GM23338 (cell line): ENCODE results near the gene DDX49. TPM values are rescaled to one million over a fixed set of nuclear protein-coding genes. Genes with fewer than 3 reads are reported as not detected.

Experiments
- ATAC-seq: fragments of 200-7000 bp; cut with Tn5 transposase; 3 replicates; pipeline ENCODE4 v1.9.1; 2020
- DNase-seq: peaks from one replicate; pipeline ENCODE4 v3.0.0-alpha.2; 2015; ENCODE audit warnings: low spot score
- H2AFZ ChIP-seq: fragments of 200-600 bp; sonication (generic); 2 replicates; pipeline ENCODE4 v1.8.0; 2016; ENCODE audit warnings: antibody characterized with exemption, mild to moderate bottlenecking, moderate library complexity
- H3F3A ChIP-seq: fragments of 200-600 bp; sonication (generic); replicated peaks from 2 replicates; pipeline ENCODE4 v1.8.0; 2017; ENCODE audit warnings: antibody characterized with exemption, mixed run types, low read depth
- H3K27ac ChIP-seq: fragments of 200-600 bp; sonication (generic); 2 replicates; pipeline ENCODE4 v1.6.1; 2016; ENCODE audit warnings: low read depth
- H3K27me3 ChIP-seq: fragments of 200-600 bp; sonication (generic); 2 replicates; pipeline ENCODE4 v1.8.0; 2016; ENCODE audit warnings: mild to moderate bottlenecking, mixed run types, moderate library complexity; ENCODE audit not compliant: insufficient read depth
- H3K36me3 ChIP-seq: fragments of 200-600 bp; sonication (generic); 2 replicates; pipeline ENCODE4 v1.8.0; 2016; ENCODE audit warnings: mild to moderate bottlenecking; ENCODE audit not compliant: insufficient read depth
- H3K4me1 ChIP-seq: fragments of 200-600 bp; sonication (generic); 2 replicates; pipeline ENCODE4 v1.8.0; 2016; ENCODE audit warnings: mild to moderate bottlenecking, moderate library complexity; ENCODE audit not compliant: insufficient read depth
- H3K4me2 ChIP-seq: fragments of 200-600 bp; sonication (generic); 2 replicates; pipeline ENCODE4 v1.7.1; 2017; ENCODE audit warnings: mixed run types
- H3K4me3 ChIP-seq: fragments of 200-600 bp; sonication (generic); 2 replicates; pipeline ENCODE4 v1.6.1; 2016; ENCODE audit warnings: mixed run types
- H3K79me2 ChIP-seq: fragments of 200-600 bp; sonication (generic); replicated peaks from 2 replicates; pipeline ENCODE4 v1.8.0; 2017; ENCODE audit warnings: mild to moderate bottlenecking; ENCODE audit not compliant: insufficient read depth
- H3K9me2 ChIP-seq: fragments of 200-600 bp; sonication (generic); 2 replicates; pipeline ENCODE4 v1.8.0; 2017; ENCODE audit not compliant: insufficient read depth
- H4K20me1 ChIP-seq: fragments of 200-600 bp; sonication (generic); replicated peaks from 2 replicates; pipeline ENCODE4 v1.8.0; 2017; ENCODE audit warnings: mild to moderate bottlenecking; ENCODE audit not compliant: insufficient read depth
- H3K27ac Mint-ChIP-seq: 2 replicates; pipeline ENCODE4 v1.8.0; 2020; ENCODE audit warnings: inconsistent platforms, mild to moderate bottlenecking, moderate library complexity, mixed read lengths
- H3K27me3 Mint-ChIP-seq: 3 replicates; pipeline ENCODE4 v1.8.0; 2022; ENCODE audit warnings: low read depth, mild to moderate bottlenecking, moderate library complexity, mixed read lengths, inconsistent platforms; ENCODE audit not compliant: insufficient read depth, poor library complexity
- H3K36me3 Mint-ChIP-seq: 3 replicates; pipeline ENCODE4 v1.8.0; 2021; ENCODE audit warnings: low read depth, mild to moderate bottlenecking, inconsistent platforms, moderate library complexity, mixed read lengths
- H3K4me1 Mint-ChIP-seq: 3 replicates; pipeline ENCODE4 v1.8.0; 2020; ENCODE audit warnings: mild to moderate bottlenecking, inconsistent platforms, mixed read lengths
- H3K4me3 Mint-ChIP-seq: 3 replicates; pipeline ENCODE4 v1.8.0; 2021; ENCODE audit warnings: moderate library complexity, mild to moderate bottlenecking, inconsistent platforms, mixed read lengths
- H3K9me3 Mint-ChIP-seq: 3 replicates; pipeline ENCODE4 v1.8.0; 2020; ENCODE audit warnings: moderate library complexity, mild to moderate bottlenecking, inconsistent platforms, mixed read lengths
- CREB1 ChIP-seq: fragments of 250-450 bp; sonication (Bioruptor Pico); IDR thresholded peaks from 2 replicates; pipeline ENCODE4 v1.5.0; 2020; ENCODE audit warnings: low read depth, mild to moderate bottlenecking, moderate library complexity
- ETS1 ChIP-seq: IDR thresholded peaks from 2 replicates; pipeline ENCODE4 v1.6.1; 2016; ENCODE audit warnings: antibody characterized with exemption
- EZH2 ChIP-seq: fragments of 200-600 bp; sonication (generic); IDR thresholded peaks from one replicate; pipeline ENCODE4 v1.8.0; 2017; ENCODE audit warnings: antibody characterized with exemption, mild to moderate bottlenecking, low read depth; ENCODE audit not compliant: unreplicated experiment
- EZH2phosphoT487 ChIP-seq: fragments of 200-600 bp; sonication (generic); IDR thresholded peaks from one replicate; pipeline ENCODE4 v1.8.1; 2018; ENCODE audit warnings: antibody characterized with exemption; ENCODE audit not compliant: unreplicated experiment
- JUNB ChIP-seq: IDR thresholded peaks from one replicate; pipeline ENCODE4 v1.6.1; 2016; ENCODE audit warnings: antibody characterized with exemption; ENCODE audit not compliant: unreplicated experiment
- NANOG ChIP-seq: IDR thresholded peaks from 2 replicates; pipeline ENCODE4 v1.6.1; 2016; ENCODE audit warnings: antibody characterized with exemption, borderline replicate concordance
- POLR2AphosphoS5 ChIP-seq: IDR thresholded peaks from 2 replicates; pipeline ENCODE4 v1.6.1; 2016; ENCODE audit warnings: antibody characterized with exemption, low read depth
- STAT1 ChIP-seq: IDR thresholded peaks from one replicate; pipeline ENCODE4 v1.6.1; 2016; ENCODE audit warnings: antibody characterized with exemption; ENCODE audit not compliant: unreplicated experiment
- ZNF114 ChIP-seq: fragments of 250-450 bp; sonication (Bioruptor Pico); IDR thresholded peaks from 2 replicates; pipeline ENCODE4 v1.5.0; 2020; ENCODE audit warnings: mild to moderate bottlenecking, moderate library complexity
- ZNF331 ChIP-seq: fragments of 250-450 bp; sonication (Bioruptor Pico); IDR thresholded peaks from 2 replicates; pipeline ENCODE4 v1.5.0; 2020; ENCODE audit warnings: low read depth, mild to moderate bottlenecking, moderate library complexity
- ZNF462 ChIP-seq: fragments of 250-450 bp; sonication (Bioruptor Pico); IDR thresholded peaks from 2 replicates; pipeline ENCODE4 v1.5.0; 2020; ENCODE audit warnings: mild to moderate bottlenecking, moderate library complexity
- polyA plus RNA-seq: library from polyadenylated mRNA; unstranded; fragments of >200 nt; fragmentation: Nextera tagmentation; extraction: Ambion mirVana; gene quantifications from 2 replicates; pipeline ENCODE4 v1.2.1, GENCODE V29; 2016
- total RNA-seq: library from RNA; depleted of rRNA; stranded (reverse); fragments of >200 nt; shearing (Covaris generic); gene quantifications from 2 replicates; pipeline ENCODE4 v1.2.3, GENCODE V29; 2014
- TF ChIP-seq, protein P1 (sequence below), 2 experiments: fragments of 200-600 bp in 1 of 2; sonication (generic) in 1 of 2; conservative IDR thresholded peaks; 2 replicates each; pipeline versions ENCODE4 v1.5.1 to v1.6.1; 2016 to 2017; ENCODE audit warnings: antibody characterized with exemption in 2 of 2, low read depth in 2 of 2, mild to moderate bottlenecking in 2 of 2, moderate library complexity in 1 of 2
- TF ChIP-seq, protein P2 (sequence below): IDR thresholded peaks from one replicate; pipeline ENCODE4 v1.6.1; 2018; ENCODE audit warnings: antibody characterized with exemption; ENCODE audit not compliant: unreplicated experiment

Gene DDX49
- total and polyA plus RNA-seq, 2 experiments from 2014 or later = 40.2 to 75.3 TPM

DNA sequence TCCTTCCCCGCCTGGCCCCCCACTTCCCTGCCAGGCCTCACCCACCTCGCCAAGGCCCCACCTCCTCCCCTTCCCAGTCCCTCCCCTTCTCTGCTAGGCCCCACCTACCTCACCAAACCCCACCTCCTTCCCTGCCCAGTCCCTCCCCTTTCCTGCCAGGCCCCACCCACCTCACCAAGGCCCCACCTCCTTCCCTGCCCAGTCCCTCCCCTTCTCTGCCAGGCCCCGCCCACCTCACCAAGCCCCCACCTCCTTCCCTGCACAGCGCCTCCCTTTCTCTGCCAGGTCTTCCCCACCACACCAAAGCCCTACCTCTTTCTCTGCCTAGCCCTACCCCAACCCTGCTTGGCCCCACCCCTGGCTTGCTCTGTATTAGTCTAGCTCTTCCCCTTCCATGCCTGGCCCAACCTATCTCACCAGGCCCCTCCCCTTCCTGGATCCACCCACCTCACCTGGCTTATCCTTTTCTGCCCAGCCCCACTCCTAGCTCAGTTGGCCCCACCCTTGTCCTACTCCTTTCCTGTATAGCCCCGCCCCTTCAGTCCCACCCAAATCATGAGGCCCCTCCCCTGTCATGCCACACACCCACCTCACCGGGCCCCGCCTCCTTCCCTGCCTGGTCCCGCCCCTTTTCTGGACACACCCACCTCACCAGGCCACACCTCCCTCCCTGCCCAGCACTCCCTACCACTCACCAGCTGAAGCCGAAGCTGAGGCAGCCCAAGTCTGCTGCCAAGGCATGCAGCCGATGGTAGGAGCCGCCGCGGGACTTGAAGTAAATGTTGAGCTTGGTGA is 39.7 kb upstream of the DDX49 start:
- Histone ChIP-seq H3K4me3 (no peak overlapping the region), H3K27ac (no peak overlapping the region), H3K4me1 (no peaks in the 10 kb centered on the region), H3K36me3 (no peaks in the 10 kb centered on the region), H2AFZ (no peak overlapping the region), H3K79me2 (no peaks in the 10 kb centered on the region), H3K9me2 (no peaks in the 10 kb centered on the region), H4K20me1 (0 out of 2 replicates have a peak, but pooled peaks cover 3% of the 10 kb centered on the region), H3K27me3 (no peaks in the 10 kb centered on the region), H3K4me2 (no peak overlapping the region), H3F3A (no peaks in the 10 kb centered on the region; the same call in 1 of the 2 replicates)
- DNase-seq (peak; percentile 90), ATAC-seq (peak; percentile 85)
- peaks cover 4% of the 10 kb centered on the region; the same call in 2 of the 3 replicates for H3K9me3 Mint-ChIP-seq
- no peak overlapping the region for H3K27ac Mint-ChIP-seq
- no peak overlapping the region for H3K4me3 Mint-ChIP-seq
- H3K27me3 Mint-ChIP-seq = peaks cover 11% of the 10 kb centered on the region
- H3K36me3 Mint-ChIP-seq = peaks cover 65% of the 10 kb centered on the region
- TF ChIP-seq CREB1 (CRISPR knock-in tag) (no peak), ZNF114 (no peak), EZH2phosphoT487 (no peak), ZNF462 (CRISPR knock-in tag) (no peak), ZNF331 (CRISPR knock-in tag) (no peak), EZH2 (no peak), POLR2AphosphoS5 (no peak), NANOG (no peak), ETS1 (no peak), STAT1 (no peak), JUNB (no peak)
- TF ChIP-seq, protein P1, sequence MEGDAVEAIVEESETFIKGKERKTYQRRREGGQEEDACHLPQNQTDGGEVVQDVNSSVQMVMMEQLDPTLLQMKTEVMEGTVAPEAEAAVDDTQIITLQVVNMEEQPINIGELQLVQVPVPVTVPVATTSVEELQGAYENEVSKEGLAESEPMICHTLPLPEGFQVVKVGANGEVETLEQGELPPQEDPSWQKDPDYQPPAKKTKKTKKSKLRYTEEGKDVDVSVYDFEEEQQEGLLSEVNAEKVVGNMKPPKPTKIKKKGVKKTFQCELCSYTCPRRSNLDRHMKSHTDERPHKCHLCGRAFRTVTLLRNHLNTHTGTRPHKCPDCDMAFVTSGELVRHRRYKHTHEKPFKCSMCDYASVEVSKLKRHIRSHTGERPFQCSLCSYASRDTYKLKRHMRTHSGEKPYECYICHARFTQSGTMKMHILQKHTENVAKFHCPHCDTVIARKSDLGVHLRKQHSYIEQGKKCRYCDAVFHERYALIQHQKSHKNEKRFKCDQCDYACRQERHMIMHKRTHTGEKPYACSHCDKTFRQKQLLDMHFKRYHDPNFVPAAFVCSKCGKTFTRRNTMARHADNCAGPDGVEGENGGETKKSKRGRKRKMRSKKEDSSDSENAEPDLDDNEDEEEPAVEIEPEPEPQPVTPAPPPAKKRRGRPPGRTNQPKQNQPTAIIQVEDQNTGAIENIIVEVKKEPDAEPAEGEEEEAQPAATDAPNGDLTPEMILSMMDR (conservative IDR thresholded peaks at IDR 0.05; ENCODE audit: low read depth in 2 of 2) = no peak
- TF ChIP-seq, protein P2, sequence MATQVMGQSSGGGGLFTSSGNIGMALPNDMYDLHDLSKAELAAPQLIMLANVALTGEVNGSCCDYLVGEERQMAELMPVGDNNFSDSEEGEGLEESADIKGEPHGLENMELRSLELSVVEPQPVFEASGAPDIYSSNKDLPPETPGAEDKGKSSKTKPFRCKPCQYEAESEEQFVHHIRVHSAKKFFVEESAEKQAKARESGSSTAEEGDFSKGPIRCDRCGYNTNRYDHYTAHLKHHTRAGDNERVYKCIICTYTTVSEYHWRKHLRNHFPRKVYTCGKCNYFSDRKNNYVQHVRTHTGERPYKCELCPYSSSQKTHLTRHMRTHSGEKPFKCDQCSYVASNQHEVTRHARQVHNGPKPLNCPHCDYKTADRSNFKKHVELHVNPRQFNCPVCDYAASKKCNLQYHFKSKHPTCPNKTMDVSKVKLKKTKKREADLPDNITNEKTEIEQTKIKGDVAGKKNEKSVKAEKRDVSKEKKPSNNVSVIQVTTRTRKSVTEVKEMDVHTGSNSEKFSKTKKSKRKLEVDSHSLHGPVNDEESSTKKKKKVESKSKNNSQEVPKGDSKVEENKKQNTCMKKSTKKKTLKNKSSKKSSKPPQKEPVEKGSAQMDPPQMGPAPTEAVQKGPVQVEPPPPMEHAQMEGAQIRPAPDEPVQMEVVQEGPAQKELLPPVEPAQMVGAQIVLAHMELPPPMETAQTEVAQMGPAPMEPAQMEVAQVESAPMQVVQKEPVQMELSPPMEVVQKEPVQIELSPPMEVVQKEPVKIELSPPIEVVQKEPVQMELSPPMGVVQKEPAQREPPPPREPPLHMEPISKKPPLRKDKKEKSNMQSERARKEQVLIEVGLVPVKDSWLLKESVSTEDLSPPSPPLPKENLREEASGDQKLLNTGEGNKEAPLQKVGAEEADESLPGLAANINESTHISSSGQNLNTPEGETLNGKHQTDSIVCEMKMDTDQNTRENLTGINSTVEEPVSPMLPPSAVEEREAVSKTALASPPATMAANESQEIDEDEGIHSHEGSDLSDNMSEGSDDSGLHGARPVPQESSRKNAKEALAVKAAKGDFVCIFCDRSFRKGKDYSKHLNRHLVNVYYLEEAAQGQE = no peak
- no peaks in the 10 kb centered on the region for H3K4me1 Mint-ChIP-seq
